OCI-M2 (cell line): ENCODE data around the gene DNMT1.
"Not testable (repeated sequence)": the region's sequence is repeated elsewhere in the genome, so short reads cannot be mapped to it uniquely, and the experiment has no call there.

Source experiments
- DNase-seq: peaks from one replicate; lab custom pipeline; 2025; ENCODE audit not compliant: unreplicated experiment; lab: John Stamatoyannopoulos, UW

The DNMT1 gene

DNA sequence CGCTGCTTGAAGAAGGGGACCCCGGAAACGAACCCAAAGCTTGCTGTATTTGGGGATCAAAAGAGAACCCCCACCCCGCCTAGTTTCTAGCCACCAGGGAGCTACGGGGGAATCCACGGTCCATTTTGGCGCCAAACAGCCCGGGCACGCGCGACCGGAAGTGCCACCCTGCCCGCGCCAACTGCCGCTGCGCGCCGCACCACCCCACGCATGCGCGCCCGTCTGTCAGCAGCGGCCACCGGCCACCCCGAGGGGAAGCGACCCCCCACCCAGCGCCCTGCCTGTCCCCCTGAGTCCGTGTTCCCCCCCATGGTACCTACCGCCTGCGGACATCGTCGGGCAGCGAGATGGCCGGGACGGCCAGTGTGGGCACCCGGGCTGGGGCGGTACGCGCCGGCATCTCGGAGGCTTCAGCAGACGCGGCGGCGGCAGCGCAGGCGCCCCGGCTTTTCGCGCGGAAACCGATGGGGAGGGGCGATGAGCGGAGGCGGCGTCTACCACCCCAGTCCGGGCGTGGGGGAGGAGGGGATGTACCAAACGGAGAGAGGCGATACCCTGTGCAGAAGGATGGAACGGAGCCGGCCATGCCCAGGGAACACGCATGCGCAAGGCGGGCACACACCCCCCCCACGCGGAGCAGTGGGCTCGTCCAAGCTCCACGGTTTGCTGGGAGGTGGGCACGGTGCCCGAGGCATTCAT, at the start of gene DNMT1:
DNMT1 (minus strand) TSS at position 454 of the 699 bp plus-strand sequence; CDS start at position 400, 54 bp downstream.
- peak; percentile 100 for DNase-seq

GRCh38 chr19:10243606-10244005, 48.9 kb upstream of the DNMT1 start:
- no peak for DNase-seq

DNA sequence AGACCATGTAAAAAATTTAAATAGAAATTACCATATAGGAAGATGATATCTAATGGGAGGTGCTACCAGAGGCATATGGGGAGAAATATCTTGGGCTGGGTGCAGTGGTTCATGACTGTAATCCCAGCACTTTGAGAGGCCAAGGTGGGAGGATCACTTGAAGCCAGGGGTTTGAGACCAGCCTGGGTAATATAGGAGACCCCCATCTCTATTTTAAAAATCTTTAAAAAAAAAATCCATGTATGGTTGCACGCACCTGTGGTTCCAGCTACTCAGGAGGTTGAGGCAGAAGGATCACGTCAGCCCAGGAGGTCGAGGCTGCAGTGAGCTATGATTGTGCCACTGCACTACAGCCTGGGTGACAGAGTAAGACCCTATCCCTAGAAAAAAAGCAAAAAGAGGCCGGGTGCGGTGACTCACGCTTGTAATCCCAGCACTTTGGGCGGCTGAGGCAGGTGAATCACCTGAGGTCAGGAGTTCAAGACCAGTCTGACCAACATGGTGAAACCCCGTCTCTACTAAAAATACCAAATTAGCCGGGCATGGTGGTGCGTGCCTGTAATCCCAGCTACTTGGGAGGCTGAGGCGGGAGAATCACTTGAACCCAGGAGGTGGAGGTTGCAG, 47.2 kb upstream of the DNMT1 start:
- not testable (repeated sequence) for DNase-seq

- DNase-seq = no peak
These were observed 43.5 kb upstream of the DNMT1 start for GRCh38 chr19:10238172-10238783.

GRCh38 chr19:10237702-10238101, 42.9 kb upstream of the DNMT1 start:
- DNase-seq = no peak

DNA sequence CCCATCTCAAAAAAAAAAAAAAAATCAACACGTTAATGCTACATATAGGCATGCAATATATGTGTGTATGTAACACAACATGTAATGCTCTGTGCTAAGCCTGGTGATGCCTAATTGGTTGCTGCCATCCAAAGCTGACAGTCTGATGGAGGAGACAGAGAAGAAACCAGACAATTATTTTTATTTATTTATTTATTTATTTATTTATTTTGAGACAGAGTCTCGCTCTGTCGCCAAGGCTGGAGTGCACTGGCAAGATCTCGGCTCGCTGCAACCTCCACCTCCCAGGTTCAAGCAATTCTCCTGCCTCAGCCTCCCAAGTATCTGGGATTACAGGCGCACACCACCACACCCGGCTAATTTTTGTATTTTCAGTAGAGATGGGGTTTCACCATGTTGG, 40.7 kb upstream of the DNMT1 start:
- not testable (repeated sequence) for DNase-seq

GRCh38 chr19:10235003-10235402, 40.2 kb upstream of the DNMT1 start:
- DNase-seq = no peak

- DNase-seq = no peak
These were observed 39.2 kb upstream of the DNMT1 start for GRCh38 chr19:10233946-10234345.

- DNase-seq = no peak
These were observed 37.0 kb upstream of the DNMT1 start for GRCh38 chr19:10231612-10232228.

GRCh38 chr19:10230861-10231611, 36.3 kb upstream of the DNMT1 start, which contains the start of gene S1PR2:
Gene S1PR2 (minus strand): TSS chr19:10231331. CDS start chr19:10224905, 6,426 bp downstream.
- DNase-seq = peak; percentile 98

GRCh38 chr19:10230173-10230860, 35.6 kb upstream of the DNMT1 start:
- no peak for DNase-seq

DNA sequence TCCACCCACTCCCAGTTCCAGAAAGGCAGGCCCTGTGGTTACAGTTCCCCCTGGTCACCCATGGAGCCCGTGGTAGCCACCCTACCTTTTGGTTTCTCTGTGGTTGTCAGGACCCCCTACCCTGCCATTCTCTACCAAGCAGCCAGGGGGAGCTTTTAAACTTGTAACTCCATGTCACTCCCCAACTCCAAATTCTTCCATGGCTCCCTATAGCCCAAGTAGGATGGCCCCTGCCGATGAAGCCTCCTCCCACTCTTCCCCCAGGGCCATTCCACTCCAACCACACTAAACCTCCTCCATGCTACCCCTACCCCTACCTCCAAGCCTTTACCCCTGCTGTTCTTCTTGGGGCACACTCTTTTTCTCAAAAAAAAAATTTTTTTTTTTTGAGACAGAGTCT, 34.2 kb upstream of the DNMT1 start:
- peak; percentile 88 for DNase-seq

- no peak for DNase-seq
These were observed 33.6 kb upstream of the DNMT1 start for GRCh38 chr19:10228393-10228792.

GRCh38 chr19:10227026-10227971, 32.5 kb upstream of the DNMT1 start:
- no peak for DNase-seq

- no peak for DNase-seq
These were observed 31.7 kb upstream of the DNMT1 start for GRCh38 chr19:10226376-10227025.

- no peak for DNase-seq
These were observed 31.2 kb upstream of the DNMT1 start for GRCh38 chr19:10226021-10226375.

GRCh38 chr19:10224337-10224736, 29.6 kb upstream of the DNMT1 start:
- DNase-seq = no peak

DNA sequence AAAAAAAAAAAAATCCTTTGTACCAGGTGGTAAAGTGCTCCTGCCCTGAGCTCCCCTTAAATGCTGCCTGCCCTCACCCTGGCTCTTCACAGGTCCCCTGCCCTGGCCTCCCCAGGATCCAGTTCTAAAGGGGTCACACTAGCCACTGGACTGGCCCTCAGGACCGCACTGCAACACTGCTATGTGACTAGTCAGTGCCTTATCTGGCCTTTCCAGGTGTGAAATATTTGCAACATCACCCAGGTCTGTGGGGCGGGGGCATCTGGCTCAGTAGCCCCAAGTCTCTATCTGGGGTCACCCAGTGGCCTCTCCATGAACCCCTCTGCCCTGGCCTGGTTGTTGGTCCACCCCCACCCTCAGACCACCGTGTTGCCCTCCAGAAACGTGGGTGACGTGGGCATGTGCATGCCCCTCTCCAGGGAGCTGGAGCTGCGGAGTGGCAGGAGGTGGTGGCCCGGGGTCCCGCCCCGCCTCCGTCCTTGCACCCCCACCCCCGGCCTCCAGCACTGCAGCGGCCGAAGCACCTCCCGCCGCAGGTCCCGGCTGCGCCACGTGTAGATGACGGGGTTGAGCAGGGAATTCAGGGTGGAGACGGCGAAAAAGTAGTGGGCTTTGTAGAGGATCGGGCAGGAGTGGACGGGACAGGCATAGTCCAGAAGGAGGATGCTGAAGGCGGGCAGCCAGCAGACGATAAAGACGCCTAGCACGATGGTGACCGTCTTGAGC, 28.9 kb upstream of the DNMT1 start:
- DNase-seq = no peak
